ENCODE data around the gene ZSWIM5. TPM values are rescaled to one million over a fixed set of nuclear protein-coding genes. Genes with fewer than 3 reads are reported as not detected.
"Not testable (repeated sequence)": the region's sequence is repeated elsewhere in the genome, so short reads cannot be mapped to it uniquely, and the experiment has no call there.

Gene ZSWIM5
- total RNA-seq, 1 experiment from 2014 or later, result 7.9 TPM

DNA sequence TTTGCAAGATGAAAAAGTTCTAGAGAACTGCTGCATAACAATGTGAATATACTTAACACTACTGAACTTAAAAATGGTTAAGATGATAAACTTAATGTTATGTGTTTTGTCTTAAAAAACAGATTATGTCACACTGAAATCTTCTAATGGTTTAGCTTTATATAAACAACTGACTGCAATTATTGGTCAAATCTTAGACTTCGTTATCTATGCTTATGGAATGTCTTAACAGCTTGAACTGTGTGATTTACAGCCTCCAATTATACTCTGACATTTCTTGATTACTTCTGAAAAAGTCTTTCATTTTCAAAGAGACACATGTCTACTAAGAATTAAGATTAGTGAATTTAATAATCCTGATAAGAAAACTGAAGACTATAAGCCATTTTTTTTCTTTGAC, 71.1 kb downstream of the ZSWIM5 start:
- no TSS peak for BruUV-seq (replicated peaks)
- ChIA-PET CTCF (no interaction called here), POLR2A (interaction anchor here (0.6 kb wide), 1 partner anchor 9 kb away, joined by 4 read pairs; no protein-coding TSS in a partner anchor)
- H3K9me3 ChIP-seq (ENCODE audit: control insufficient read depth, insufficient read depth, low read depth, low read length), result no peaks in the 10 kb centered on the region
- H3K27ac ChIP-seq (ENCODE audit: low read length), result no peak overlapping the region
- ATAC-seq (no peak), DNase-seq (ENCODE audit: low read depth, low spot score) (no peak)
- no peaks in the 10 kb centered on the region for H3K36me3 ChIP-seq (ENCODE audit: control insufficient read depth, insufficient read depth, low read length)
- no peaks in the 10 kb centered on the region for H3K27me3 ChIP-seq (ENCODE audit: control insufficient read depth, insufficient read depth, low read length)
- no peaks in the 10 kb centered on the region for H3K4me1 ChIP-seq (ENCODE audit: control insufficient read depth, insufficient read depth, low read length)
- intact Hi-C loops (cut with micrococcal nuclease; ENCODE audit: unreplicated experiment), result no loop called here
- in situ Hi-C loops (cut with HindIII; ENCODE audit: low pct_unique_long_range_greater_than_20kb, low sequenced_read_pairs), result no loop called here
- TF ChIP-seq, protein P1, sequence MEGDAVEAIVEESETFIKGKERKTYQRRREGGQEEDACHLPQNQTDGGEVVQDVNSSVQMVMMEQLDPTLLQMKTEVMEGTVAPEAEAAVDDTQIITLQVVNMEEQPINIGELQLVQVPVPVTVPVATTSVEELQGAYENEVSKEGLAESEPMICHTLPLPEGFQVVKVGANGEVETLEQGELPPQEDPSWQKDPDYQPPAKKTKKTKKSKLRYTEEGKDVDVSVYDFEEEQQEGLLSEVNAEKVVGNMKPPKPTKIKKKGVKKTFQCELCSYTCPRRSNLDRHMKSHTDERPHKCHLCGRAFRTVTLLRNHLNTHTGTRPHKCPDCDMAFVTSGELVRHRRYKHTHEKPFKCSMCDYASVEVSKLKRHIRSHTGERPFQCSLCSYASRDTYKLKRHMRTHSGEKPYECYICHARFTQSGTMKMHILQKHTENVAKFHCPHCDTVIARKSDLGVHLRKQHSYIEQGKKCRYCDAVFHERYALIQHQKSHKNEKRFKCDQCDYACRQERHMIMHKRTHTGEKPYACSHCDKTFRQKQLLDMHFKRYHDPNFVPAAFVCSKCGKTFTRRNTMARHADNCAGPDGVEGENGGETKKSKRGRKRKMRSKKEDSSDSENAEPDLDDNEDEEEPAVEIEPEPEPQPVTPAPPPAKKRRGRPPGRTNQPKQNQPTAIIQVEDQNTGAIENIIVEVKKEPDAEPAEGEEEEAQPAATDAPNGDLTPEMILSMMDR (IDR thresholded peaks at IDR 0.05), result no peak
- TF ChIP-seq, protein P2, sequence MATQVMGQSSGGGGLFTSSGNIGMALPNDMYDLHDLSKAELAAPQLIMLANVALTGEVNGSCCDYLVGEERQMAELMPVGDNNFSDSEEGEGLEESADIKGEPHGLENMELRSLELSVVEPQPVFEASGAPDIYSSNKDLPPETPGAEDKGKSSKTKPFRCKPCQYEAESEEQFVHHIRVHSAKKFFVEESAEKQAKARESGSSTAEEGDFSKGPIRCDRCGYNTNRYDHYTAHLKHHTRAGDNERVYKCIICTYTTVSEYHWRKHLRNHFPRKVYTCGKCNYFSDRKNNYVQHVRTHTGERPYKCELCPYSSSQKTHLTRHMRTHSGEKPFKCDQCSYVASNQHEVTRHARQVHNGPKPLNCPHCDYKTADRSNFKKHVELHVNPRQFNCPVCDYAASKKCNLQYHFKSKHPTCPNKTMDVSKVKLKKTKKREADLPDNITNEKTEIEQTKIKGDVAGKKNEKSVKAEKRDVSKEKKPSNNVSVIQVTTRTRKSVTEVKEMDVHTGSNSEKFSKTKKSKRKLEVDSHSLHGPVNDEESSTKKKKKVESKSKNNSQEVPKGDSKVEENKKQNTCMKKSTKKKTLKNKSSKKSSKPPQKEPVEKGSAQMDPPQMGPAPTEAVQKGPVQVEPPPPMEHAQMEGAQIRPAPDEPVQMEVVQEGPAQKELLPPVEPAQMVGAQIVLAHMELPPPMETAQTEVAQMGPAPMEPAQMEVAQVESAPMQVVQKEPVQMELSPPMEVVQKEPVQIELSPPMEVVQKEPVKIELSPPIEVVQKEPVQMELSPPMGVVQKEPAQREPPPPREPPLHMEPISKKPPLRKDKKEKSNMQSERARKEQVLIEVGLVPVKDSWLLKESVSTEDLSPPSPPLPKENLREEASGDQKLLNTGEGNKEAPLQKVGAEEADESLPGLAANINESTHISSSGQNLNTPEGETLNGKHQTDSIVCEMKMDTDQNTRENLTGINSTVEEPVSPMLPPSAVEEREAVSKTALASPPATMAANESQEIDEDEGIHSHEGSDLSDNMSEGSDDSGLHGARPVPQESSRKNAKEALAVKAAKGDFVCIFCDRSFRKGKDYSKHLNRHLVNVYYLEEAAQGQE (IDR thresholded peaks at IDR 0.05; ENCODE audit: insufficient read depth in 1 of 2, low read depth in 2 of 2, low read length in 1 of 2), result no peak
- TF ChIP-seq SIN3A (IDR thresholded peaks at IDR 0.05; ENCODE audit: borderline replicate concordance, insufficient read depth, low read depth, low read length) (no peak), POLR2AphosphoS5 (IDR thresholded peaks at IDR 0.05; ENCODE audit: low read depth, low read length) (no peak), TCF7L2 (IDR thresholded peaks at IDR 0.05; ENCODE audit: low read depth, low read length) (no peak)
- H3K4me3 ChIP-seq (ENCODE audit: low read depth in 2 of 2, low read length in 2 of 2), result no peak overlapping the region

DNA sequence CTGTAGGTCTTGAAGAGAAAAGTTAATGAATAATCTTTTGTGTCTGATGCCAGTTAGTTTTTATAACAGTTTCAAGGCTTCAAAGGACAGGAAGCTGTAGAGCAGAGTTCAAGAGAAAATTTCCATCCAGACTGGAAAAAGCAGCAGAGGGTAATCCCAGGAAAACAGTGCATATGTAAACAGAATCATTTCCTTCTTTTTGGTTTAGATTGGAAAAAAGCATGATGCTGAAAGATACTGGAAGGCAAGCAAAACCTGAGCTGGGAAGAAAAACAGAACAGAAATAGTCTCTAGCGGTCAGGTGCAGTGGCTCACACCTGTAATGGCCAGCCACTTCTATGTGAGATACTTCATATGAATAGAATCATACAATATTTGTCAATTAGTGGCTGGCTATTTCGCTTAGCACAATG, 71.9 kb downstream of the ZSWIM5 start:
- no peak overlapping the region for H3K4me3 ChIP-seq (ENCODE audit: low read depth in 2 of 2, low read length in 2 of 2)
- intact Hi-C loops (cut with micrococcal nuclease; ENCODE audit: unreplicated experiment), result no loop called here
- ATAC-seq, result no peak

DNA sequence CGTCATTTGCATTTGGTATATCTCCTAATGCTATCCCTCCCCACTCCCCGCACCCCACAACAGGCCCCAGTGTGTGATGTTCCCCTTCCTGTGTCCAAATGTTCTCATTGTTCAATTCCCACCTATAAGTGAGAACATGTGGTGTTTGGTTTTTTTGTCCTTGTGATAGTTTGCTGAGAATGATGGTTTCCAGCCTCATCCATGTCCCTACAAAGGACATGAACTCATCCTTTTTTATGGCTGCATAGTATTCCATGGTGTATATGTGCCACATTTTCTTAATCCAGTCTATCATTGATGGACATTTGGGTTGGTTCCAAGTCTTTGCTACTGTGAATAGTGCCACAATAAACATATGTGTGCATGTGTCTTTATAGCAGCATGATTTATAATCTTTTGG, 73.7 kb downstream of the ZSWIM5 start:
- H3K4me3 ChIP-seq (ENCODE audit: low read depth in 2 of 2, low read length in 2 of 2); in situ Hi-C loops (cut with HindIII; ENCODE audit: low pct_unique_long_range_greater_than_20kb, low sequenced_read_pairs); BruUV-seq (replicated peaks); DNase-seq (ENCODE audit: low read depth, low spot score); ATAC-seq; H3K36me3 ChIP-seq (ENCODE audit: control insufficient read depth, insufficient read depth, low read length); POLR2A ChIA-PET; H3K9me3 ChIP-seq (ENCODE audit: control insufficient read depth, insufficient read depth, low read depth, low read length); H3K27ac ChIP-seq (ENCODE audit: low read length); H3K27me3 ChIP-seq (ENCODE audit: control insufficient read depth, insufficient read depth, low read length); intact Hi-C loops (cut with micrococcal nuclease; ENCODE audit: unreplicated experiment); CTCF ChIA-PET; H3K4me1 ChIP-seq (ENCODE audit: control insufficient read depth, insufficient read depth, low read length): not testable (repeated sequence)

More for the DNA sequence above, 71.9 kb downstream of the ZSWIM5 start:
- no peak overlapping the region for H3K27ac ChIP-seq (ENCODE audit: low read length)
- H3K27me3 ChIP-seq (ENCODE audit: control insufficient read depth, insufficient read depth, low read length), result no peaks in the 10 kb centered on the region
- in situ Hi-C loops (cut with HindIII; ENCODE audit: low pct_unique_long_range_greater_than_20kb, low sequenced_read_pairs), result no loop called here
- no peaks in the 10 kb centered on the region for H3K4me1 ChIP-seq (ENCODE audit: control insufficient read depth, insufficient read depth, low read length)
- TF ChIP-seq TCF7L2 (IDR thresholded peaks at IDR 0.05; ENCODE audit: low read depth, low read length) (no peak), POLR2AphosphoS5 (IDR thresholded peaks at IDR 0.05; ENCODE audit: low read depth, low read length) (no peak), SIN3A (IDR thresholded peaks at IDR 0.05; ENCODE audit: borderline replicate concordance, insufficient read depth, low read depth, low read length) (no peak)
- TF ChIP-seq, protein P1 (IDR thresholded peaks at IDR 0.05), result no peak
- TF ChIP-seq, protein P2 (IDR thresholded peaks at IDR 0.05; ENCODE audit: insufficient read depth in 1 of 2, low read depth in 2 of 2, low read length in 1 of 2), result no peak
- ChIA-PET CTCF (no interaction called here), POLR2A (no interaction called here)
- no peaks in the 10 kb centered on the region for H3K9me3 ChIP-seq (ENCODE audit: control insufficient read depth, insufficient read depth, low read depth, low read length)
- DNase-seq (ENCODE audit: low read depth, low spot score), result no peak
- no TSS peak for BruUV-seq (replicated peaks)
- no peaks in the 10 kb centered on the region for H3K36me3 ChIP-seq (ENCODE audit: control insufficient read depth, insufficient read depth, low read length)
